Measurements from ENCODE around the gene NFATC1.

GRCh38 chr18:79383388-79384056 is 12.2 kb upstream of the NFATC1 start:
- TF ChIP-seq CTCF (IDR thresholded peaks at IDR 0.05) (no peak), POLR2A (IDR thresholded peaks at IDR 0.05; ENCODE audit: low read length) (no peak), BCL3 (IDR thresholded peaks at IDR 0.05) (no peak), USF2 (IDR thresholded peaks at IDR 0.05) (no peak), POLR2AphosphoS2 (conservative IDR thresholded peaks at IDR 0.05; ENCODE audit: low read length) (no peak), SMC3 (IDR thresholded peaks at IDR 0.05) (no peak), NR3C1 (IDR thresholded peaks at IDR 0.05) (no peak), MAFK (IDR thresholded peaks at IDR 0.05; ENCODE audit: partially characterized antibody) (no peak), MYC (IDR thresholded peaks at IDR 0.05; ENCODE audit: borderline replicate concordance, low read length) (no peak), TP53 (CRISPR knock-in tag; IDR thresholded peaks at IDR 0.05) (no peak), REST (IDR thresholded peaks at IDR 0.05) (no peak), ZFP36 (IDR thresholded peaks at IDR 0.05; ENCODE audit: borderline replicate concordance, partially characterized antibody) (no peak), ELK1 (IDR thresholded peaks at IDR 0.05; ENCODE audit: low read depth, low read length) (no peak), RCOR1 (IDR thresholded peaks at IDR 0.05; ENCODE audit: low read depth, low read length) (no peak)
